HG03108 (cell line): Measurements from ENCODE around the gene DHCR7.

Experiments used
- ATAC-seq: cut with Tn5 transposase; IDR thresholded peaks from one replicate; pipeline ENCODE4 v1.9.1; 2021; ENCODE audit warnings: moderate library complexity; ENCODE audit not compliant: unreplicated experiment

Gene DHCR7

GRCh38 chr11:71459076-71459766, 11.0 kb upstream of the DHCR7 start:
- no peak for ATAC-seq

DNA sequence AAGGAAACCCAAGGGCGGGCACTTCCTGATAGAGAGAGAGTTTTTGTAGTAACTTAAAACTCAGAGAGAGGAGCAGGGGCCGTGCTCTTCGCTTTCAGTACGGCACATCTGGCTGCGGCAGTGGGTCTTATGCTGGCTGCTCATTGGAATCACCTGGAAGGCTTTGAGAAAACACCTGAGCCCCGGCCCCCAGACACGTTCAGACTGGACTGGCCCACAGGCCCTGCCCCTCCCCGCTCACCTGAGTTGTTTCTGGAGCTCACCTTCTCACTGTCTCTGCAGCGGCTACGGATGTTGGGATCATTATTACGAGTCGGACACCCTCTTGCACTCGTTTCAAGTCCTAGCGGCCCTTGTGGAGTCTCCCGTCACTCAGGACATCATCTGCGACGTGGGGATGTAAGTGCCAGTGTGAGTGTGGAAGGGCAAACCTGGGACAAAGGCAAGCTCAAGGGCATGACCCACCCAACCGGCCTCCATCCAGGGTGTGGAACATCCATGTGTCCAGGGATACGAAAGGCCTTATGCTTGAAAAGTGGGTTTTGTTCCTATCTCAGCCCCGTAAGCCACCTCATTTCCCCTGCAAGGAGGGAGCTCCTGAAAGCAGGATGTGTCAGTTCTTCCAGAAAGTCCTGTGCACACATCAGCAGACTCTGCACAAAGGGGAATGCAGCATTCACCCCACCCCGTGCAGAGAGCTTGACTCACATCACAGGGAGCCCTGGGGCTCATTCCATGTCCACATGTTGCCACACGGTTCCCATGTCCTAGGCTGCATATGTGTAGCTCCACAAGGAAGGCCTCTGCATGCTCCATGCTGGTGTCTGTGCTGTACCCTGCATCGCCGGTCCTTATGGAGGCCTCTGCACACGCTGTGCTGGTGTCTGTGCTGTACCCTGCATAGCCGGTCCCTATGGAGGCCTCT, 10.2 kb upstream of the DHCR7 start:
- no peak for ATAC-seq

DNA sequence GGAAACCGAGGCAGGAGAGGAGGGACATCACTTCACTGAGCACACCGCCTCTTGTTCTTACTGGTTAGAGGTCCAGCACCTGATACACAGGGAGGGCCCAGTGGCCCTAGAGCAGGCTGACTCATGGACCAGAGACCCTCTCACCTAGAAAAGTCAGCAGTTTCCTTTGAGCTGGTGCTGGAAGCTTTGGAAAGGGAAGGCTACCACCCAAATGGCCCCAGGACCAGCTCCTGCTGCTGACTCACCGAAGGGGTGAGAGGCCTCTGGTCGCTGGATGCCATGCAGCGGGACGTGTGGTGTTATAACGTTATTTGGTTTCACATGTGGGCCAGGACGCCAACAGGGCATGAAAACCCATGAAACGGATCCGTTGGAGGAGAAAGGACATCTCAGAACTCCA, 8.6 kb upstream of the DHCR7 start:
- ATAC-seq, result no peak

DNA sequence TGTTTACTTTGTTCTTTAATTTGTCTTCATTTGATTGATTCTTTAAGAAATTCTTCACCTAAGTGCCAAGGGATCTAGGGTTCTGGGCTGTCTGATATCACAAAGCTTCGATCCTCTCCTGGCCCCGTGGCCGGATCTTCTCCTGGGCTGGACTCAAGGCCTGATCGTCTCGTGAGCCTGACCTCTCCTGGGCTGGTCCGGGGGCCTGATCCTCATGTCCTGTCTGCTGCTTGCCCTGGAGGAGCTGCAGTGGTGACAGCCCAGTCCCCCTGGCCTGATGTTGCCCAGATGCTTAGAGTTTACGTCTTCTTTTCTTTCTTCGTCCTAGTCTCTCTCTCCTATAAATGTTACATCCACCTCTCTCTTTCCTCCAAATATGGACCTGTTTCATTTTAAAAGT, 8.1 kb upstream of the DHCR7 start:
- no peak for ATAC-seq

DNA sequence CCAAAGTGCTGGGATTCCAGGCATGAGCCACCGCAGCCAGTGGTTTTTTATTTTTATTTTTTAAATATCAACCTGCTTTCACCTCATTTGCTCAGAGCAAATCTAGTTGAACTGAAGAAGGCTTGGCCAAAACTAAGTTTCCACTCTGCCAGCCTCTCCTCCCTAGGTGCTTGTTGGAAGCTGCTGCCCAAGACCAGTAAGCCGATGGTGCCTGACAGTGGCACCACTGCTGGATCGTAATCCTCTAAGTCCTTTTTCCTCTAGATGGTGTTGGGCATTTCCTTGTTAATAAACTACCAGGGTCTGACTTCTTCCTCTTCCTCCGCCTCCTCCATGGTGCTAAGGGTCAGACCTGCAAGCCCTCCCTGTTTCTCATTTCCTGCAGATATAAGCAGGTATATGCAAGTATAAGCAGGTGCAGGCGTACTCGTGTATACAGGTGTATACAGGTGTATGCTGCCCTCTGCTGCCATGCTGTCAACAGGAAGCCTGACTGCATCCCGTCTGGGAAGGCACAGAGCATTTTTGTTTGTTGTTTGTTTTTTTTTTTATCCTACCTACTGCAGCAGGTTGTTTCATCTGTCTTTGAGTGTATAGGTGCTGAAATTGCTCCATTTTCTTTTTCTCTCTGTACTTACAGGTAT, 6.4 kb upstream of the DHCR7 start:
- ATAC-seq, result no peak

GRCh38 chr11:71453918-71454304, 5.7 kb upstream of the DHCR7 start:
- ATAC-seq, result no peak

- peak; percentile 35 for ATAC-seq
Observed at GRCh38 chr11:71453037-71453917, 5.1 kb upstream of the DHCR7 start, which contains the start of gene NADSYN1. Gene NADSYN1, plus strand, starts transcription at chr11:71453203. Its CDS starts 94 bp downstream, at chr11:71453297.

GRCh38 chr11:71452199-71453036, 4.2 kb upstream of the DHCR7 start:
- ATAC-seq, result no peak

DNA sequence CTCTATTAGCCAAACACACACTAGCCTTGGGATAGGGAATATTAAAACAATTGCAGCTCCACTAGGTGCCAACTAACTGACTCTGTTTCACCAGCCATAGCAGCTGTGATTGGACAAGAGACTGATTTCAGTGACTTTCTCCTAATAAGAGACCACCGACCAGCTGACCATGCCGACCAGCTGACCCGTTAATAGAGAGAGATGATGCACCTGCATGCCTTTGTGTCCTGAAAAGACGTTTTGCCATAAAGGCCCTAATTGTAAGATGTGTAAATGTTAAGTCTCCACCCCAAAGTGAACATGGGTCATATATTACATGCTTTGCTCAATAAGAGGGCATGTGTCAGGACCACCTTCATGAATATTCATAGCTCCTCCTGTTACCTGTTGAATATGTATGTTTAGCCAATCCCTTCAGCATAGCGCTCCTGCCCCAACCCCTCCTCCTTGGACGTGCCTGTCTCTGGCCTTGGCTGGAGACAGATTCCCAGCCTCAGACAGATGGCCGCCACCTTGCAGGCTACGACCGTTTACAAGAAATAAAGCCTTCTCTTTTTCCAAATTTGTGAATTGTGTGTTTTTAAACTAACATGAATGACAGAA, 3.5 kb upstream of the DHCR7 start:
- no peak for ATAC-seq

- ATAC-seq, result no peak
Observed at GRCh38 chr11:71450939-71451338, 2.7 kb upstream of the DHCR7 start.

- ATAC-seq, result no peak
Observed at GRCh38 chr11:71450507-71450906, 2.3 kb upstream of the DHCR7 start.

- no peak for ATAC-seq
Observed at GRCh38 chr11:71449596-71449995, 1.4 kb upstream of the DHCR7 start.

DNA sequence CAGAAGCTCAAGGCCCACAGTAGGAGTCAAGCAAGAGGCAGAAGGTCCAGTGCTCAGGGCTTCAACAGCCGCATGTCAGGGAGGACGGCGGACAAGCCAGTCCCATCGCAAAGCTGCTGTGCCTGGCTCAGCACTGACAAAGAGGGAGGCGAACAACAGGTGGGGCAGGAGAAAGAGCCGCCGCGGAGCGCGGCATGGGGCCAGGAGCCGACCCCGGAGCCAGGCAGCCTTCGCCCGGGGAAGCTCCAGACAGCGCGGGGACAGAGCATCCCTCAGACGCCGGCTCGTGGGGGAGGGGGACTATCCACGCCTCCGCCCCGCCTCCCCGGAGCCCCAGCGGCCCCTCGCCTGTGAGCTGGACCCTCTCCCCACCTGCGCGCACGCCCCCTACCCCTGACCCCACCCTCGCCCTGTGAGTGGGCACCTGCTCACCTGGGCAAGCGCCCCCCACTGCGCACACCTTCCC, 369 bp downstream of the DHCR7 start:
- no peak for ATAC-seq

DNA sequence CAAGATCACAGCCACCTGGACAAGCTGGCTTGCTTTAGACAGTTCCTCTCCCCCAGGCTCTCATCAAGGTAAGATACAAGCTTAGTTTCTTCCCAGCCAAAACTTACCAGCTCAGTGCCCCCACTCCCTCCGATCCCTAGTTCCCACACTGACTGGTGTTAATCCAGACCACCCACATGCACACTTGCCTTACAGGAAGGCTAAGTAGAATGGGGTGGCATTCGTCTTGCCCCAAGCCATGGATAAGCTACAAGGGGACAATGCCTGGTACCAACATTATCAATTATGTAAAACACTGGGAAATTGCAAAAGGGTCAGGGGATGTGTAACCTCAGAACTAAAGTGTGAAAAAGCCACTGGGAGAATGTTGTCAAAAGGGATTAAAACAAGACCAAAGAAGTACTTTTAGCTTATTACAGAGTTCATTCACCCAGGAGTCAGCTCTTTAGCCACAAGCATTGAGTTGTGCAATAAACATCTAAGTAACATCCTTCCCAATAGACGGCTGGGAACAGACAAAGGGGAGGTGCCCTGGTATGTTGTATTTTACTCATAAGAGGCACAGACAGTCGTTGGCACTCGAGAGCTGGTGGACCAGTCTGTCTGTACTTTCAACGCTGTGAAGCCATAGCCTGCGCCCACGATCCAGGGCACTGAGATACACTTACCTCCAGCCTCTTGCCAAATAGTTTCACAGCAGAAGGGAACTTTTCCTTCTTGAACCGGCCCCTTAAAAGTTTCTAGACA, 1.1 kb downstream of the DHCR7 start:
- ATAC-seq, result no peak

- no peak for ATAC-seq
Observed at GRCh38 chr11:71446150-71446549, 2.0 kb downstream of the DHCR7 start.

DNA sequence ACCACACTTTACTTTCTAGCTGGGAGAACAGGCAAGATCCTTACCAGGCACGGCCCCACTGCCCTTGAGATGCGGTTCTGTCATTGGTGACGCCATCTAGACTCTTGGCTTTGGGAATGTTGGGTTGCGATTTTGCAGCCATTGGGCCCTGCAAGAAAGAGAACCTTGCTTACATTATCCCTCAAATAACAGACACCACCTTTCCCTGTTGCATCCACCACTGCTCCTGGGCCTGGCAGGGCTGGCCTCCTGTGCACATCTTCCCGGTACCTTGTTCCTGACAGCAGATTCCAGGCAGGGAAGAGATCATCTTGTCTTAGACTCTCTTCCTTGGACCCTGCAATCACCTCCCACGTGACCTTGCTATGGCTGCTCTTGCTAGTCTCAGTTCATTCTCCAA, 3.4 kb downstream of the DHCR7 start:
- no peak for ATAC-seq

GRCh38 chr11:71443736-71444445, 4.3 kb downstream of the DHCR7 start:
- ATAC-seq, result no peak

GRCh38 chr11:71442880-71443279, 5.3 kb downstream of the DHCR7 start:
- ATAC-seq, result no peak
